ENCODE measurements around the gene GALNTL6. TPM values are rescaled to one million over a fixed set of nuclear protein-coding genes. Genes with fewer than 3 reads are reported as not detected.

The GALNTL6 gene
- total RNA-seq, 1 experiment from 2014 or later: not detected

GRCh38 chr4:172843192-172843591 lies 1030.0 kb downstream of the GALNTL6 start:
- Histone ChIP-seq H3K27ac (ENCODE audit: insufficient read length, low read depth, low read length) (no peak overlapping the region), H3K27me3 (ENCODE audit: insufficient read depth, low read length) (no peaks in the 10 kb centered on the region), H3K79me1 (ENCODE audit: insufficient read depth, low read depth, low read length, poor library complexity, severe bottlenecking) (no peaks in the 10 kb centered on the region), H4K8ac (replicated peaks; ENCODE audit: insufficient read length, low read depth, low read length) (no peak overlapping the region), H2BK12ac (ENCODE audit: insufficient read length, low read depth, low read length) (no peak overlapping the region), H4K20me1 (ENCODE audit: control insufficient read depth, insufficient read depth, insufficient read length) (no peaks in the 10 kb centered on the region), H3K56ac (ENCODE audit: insufficient read length, low read depth, low read length) (no peak overlapping the region), H2AK5ac (ENCODE audit: insufficient read length, low read length) (no peak overlapping the region), H2BK120ac (ENCODE audit: low read depth, low read length, poor library complexity, severe bottlenecking) (no peak overlapping the region), H3K4me1 (ENCODE audit: insufficient read depth, low read length) (peaks cover 1% of the 10 kb centered on the region; the same call in 1 of the 2 replicates), H3K9ac (ENCODE audit: extremely low read depth, insufficient read length, low read length) (no peak overlapping the region), H3K79me2 (ENCODE audit: insufficient read depth, low read length) (no peaks in the 10 kb centered on the region), H3K14ac (ENCODE audit: insufficient read depth, low read length) (no peak overlapping the region), H3K23me2 (ENCODE audit: insufficient read length, low read depth, low read length, poor library complexity, severe bottlenecking) (no peaks in the 10 kb centered on the region), H2BK20ac (ENCODE audit: low read depth, low read length, poor library complexity, severe bottlenecking) (no peak overlapping the region), H4K91ac (ENCODE audit: insufficient read length, low read depth, low read length) (no peak overlapping the region), H3K18ac (ENCODE audit: insufficient read length, low read depth, low read length) (no peak overlapping the region), H4K5ac (ENCODE audit: insufficient read length, low read depth, low read length) (no peak overlapping the region), H3K4me2 (ENCODE audit: insufficient read depth, insufficient read length, low read length) (no peak overlapping the region), H2AFZ (ENCODE audit: low read length) (no peak overlapping the region), H3K23ac (ENCODE audit: insufficient read length, low read depth, low read length) (no peak overlapping the region), H3K4ac (ENCODE audit: low read depth, low read length) (no peak overlapping the region), H3K9me3 (ENCODE audit: control insufficient read depth, low read depth, low read length) (no peaks in the 10 kb centered on the region), H3T11ph (ENCODE audit: low read length) (no peak overlapping the region), H2BK5ac (ENCODE audit: insufficient read length, low read length) (no peak overlapping the region), H2BK15ac (ENCODE audit: low read depth, low read length) (no peak overlapping the region)
- no peaks in the 10 kb centered on the region for H3K27me3 Mint-ChIP-seq (ENCODE audit: low read depth)
- peak overlapping the region in 1 of 3 experiments; percentile 2; a peak in 1 of 7 replicates for H3K27ac Mint-ChIP-seq
- no peaks in the 10 kb centered on the region for H3K36me3 Mint-ChIP-seq (ENCODE audit: insufficient read depth in 1 of 3, low read depth in 3 of 3)
- DNase-seq: no peak
- no CpG with 5 or more reads among the region's 4 CpGs for WGBS (ENCODE audit: extremely low coverage, insufficient read length, low lambda C conversion rate)
- H3K9me3 Mint-ChIP-seq: no peaks in the 10 kb centered on the region
- peaks cover 17 to 19% of the 10 kb centered on the region in 2 experiments for H3K4me1 Mint-ChIP-seq
- H3K4me3 Mint-ChIP-seq: no peak overlapping the region
- no peak for TF ChIP-seq CTCF (conservative IDR thresholded peaks at IDR 0.05)
